Measurements from ENCODE around the gene PREX1. TPM values are rescaled to one million over a fixed set of nuclear protein-coding genes. Genes with fewer than 3 reads are reported as not detected.

The PREX1 gene
- total RNA-seq, 2 donors from 2014 or later, result 11.5 to 21.7 TPM

DNA sequence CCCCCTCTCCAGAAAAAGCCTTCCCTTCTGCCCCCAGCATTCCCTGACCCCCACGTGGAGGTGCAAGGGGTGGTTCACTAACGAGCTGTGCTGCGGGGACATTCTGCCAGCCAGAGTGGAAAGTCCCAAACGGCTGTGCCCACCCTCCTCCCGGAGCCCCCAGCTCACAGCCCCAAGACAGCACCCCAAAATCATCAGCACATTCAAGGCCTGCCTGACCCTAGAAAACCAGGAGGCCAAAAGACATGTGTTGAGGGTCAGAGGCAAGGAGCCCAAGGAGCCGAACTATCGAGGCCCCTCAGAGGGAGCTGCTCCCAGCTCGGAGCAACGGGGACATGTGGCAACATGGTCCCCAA is 197.9 kb downstream of the PREX1 start:
- no peaks in the 10 kb centered on the region for H3K4me1 ChIP-seq
- H3K9me3 ChIP-seq, result no peaks in the 10 kb centered on the region
- peaks cover 25% of the 10 kb centered on the region for H3K36me3 ChIP-seq
- DNase-seq (ENCODE audit: low spot score), result no peak
- no peaks in the 10 kb centered on the region for H3K27me3 ChIP-seq
- H3K4me3 ChIP-seq, result no peak overlapping the region
- H3K27ac ChIP-seq, result no peak overlapping the region
- TF ChIP-seq, protein P1, sequence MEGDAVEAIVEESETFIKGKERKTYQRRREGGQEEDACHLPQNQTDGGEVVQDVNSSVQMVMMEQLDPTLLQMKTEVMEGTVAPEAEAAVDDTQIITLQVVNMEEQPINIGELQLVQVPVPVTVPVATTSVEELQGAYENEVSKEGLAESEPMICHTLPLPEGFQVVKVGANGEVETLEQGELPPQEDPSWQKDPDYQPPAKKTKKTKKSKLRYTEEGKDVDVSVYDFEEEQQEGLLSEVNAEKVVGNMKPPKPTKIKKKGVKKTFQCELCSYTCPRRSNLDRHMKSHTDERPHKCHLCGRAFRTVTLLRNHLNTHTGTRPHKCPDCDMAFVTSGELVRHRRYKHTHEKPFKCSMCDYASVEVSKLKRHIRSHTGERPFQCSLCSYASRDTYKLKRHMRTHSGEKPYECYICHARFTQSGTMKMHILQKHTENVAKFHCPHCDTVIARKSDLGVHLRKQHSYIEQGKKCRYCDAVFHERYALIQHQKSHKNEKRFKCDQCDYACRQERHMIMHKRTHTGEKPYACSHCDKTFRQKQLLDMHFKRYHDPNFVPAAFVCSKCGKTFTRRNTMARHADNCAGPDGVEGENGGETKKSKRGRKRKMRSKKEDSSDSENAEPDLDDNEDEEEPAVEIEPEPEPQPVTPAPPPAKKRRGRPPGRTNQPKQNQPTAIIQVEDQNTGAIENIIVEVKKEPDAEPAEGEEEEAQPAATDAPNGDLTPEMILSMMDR (IDR thresholded peaks at IDR 0.05), result no peak

DNA sequence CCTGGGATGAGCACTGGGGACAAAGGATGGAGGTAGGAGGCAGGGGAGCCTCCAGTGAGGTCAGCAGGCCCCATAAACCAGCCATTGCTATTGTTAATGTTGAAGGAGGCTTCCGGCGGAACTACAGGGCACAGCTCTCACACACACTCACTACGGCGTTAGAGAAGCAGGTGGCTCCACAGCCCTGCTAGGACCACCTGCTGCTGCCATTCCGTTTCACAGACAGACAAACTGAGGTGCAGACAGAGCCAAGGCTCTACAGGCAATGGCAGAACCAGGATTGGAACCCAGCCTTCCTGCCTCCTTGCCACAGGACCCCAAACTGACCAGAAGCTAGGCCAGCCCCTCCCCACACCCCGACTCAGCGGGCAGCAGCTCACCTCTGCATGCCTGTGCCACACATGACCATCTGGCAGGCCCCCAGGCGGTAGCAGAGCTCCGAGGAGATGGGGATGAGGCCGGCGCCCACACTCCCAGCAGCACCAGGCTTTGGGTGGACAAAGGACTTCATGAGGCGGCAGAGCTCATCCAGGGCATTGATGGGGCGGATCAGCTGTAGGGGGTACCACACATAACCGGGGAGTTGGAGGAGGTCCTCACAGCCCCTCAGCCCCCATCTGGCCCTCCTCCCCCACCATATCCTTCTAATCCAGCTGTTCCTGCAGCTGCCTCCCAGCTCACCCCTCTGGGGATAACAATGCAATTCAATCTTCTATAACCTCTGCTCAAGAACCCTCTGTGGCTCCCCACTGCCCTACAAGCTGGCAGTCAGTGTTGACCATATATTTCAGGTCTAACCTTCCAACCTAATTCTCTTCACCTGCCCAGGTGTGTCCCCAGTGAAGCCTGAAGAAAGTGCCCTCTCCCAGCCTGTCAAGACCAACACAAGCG is 198.5 kb downstream of the PREX1 start:
- Histone ChIP-seq H3K36me3 (peaks cover 25% of the 10 kb centered on the region), H3K4me1 (no peaks in the 10 kb centered on the region), H3K27ac (no peak overlapping the region), H3K27me3 (no peaks in the 10 kb centered on the region), H3K9me3 (no peaks in the 10 kb centered on the region), H3K4me3 (no peak overlapping the region)
- TF ChIP-seq, protein P1 (IDR thresholded peaks at IDR 0.05), result no peak
- DNase-seq (ENCODE audit: low spot score), result no peak

DNA sequence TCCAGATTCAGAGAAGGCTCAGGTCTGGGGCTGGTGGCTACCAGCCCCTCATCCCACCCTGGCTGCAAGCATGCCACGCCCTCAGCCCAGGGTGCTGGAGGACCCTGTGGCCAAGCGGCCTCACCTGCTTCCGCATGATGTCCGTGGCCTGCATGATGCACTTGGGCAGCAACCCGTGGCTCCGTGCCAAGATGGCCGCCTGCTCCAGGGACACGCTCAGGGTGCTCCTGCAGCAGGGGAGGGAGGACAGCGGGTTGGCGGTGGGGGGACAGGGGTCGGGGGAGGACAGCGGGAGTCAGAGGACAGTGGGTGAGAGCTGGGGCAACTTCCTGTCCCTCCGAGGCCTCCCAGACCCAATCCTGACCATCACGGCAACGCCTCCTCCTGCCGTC is 200.1 kb downstream of the PREX1 start:
- Histone ChIP-seq H3K9me3 (no peaks in the 10 kb centered on the region), H3K4me1 (no peaks in the 10 kb centered on the region), H3K27ac (no peak overlapping the region), H3K36me3 (peaks cover 25% of the 10 kb centered on the region), H3K4me3 (no peak overlapping the region), H3K27me3 (no peaks in the 10 kb centered on the region)
- TF ChIP-seq, protein P1 (IDR thresholded peaks at IDR 0.05), result no peak
- DNase-seq (ENCODE audit: low spot score), result no peak

DNA sequence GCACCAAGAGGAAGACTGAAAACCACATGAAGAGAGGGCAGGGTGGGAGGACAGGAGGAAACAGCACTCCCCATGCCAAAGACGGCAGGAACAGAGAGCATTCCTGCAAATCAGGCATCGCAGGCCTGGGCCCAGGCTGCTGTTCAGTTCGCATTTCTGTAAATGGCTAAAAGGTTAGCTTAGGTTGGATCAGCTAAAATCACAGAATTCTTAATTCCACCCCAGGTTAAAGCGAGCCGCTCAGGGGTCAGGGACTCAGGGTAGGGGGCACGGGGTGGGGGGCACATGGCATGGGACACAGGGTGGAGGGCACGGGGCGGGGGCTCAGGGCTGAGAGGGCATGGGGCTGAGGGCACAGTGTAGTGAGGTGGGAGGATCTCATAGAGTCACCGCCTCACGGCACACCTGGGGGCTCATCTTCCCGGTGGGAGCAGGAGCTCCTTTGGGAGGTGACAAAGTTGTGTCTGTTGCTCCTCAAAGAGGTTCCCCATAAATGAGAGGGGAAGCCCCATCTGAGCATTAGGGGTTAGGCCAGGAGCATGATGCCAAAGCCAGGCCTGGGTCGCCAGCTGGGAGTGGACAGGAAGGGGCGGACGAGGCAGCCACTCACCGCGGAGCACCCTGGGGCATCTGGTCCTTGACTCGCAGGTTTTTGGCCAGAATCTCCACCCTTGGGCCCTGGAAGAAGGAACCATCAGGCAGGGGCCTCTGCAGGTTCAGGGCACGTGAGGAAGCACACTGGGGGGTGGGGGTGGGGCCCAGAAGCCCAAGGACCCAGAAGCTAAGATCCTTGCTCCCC is 200.7 kb downstream of the PREX1 start:
- DNase-seq (ENCODE audit: low spot score), result no peak
- TF ChIP-seq, protein P1 (IDR thresholded peaks at IDR 0.05), result no peak
- H3K9me3 ChIP-seq, result no peaks in the 10 kb centered on the region
- H3K27ac ChIP-seq, result no peak overlapping the region
- no peak overlapping the region for H3K4me3 ChIP-seq
- H3K27me3 ChIP-seq, result no peaks in the 10 kb centered on the region
- H3K4me1 ChIP-seq, result no peaks in the 10 kb centered on the region
- H3K36me3 ChIP-seq, result peaks cover 23% of the 10 kb centered on the region

DNA sequence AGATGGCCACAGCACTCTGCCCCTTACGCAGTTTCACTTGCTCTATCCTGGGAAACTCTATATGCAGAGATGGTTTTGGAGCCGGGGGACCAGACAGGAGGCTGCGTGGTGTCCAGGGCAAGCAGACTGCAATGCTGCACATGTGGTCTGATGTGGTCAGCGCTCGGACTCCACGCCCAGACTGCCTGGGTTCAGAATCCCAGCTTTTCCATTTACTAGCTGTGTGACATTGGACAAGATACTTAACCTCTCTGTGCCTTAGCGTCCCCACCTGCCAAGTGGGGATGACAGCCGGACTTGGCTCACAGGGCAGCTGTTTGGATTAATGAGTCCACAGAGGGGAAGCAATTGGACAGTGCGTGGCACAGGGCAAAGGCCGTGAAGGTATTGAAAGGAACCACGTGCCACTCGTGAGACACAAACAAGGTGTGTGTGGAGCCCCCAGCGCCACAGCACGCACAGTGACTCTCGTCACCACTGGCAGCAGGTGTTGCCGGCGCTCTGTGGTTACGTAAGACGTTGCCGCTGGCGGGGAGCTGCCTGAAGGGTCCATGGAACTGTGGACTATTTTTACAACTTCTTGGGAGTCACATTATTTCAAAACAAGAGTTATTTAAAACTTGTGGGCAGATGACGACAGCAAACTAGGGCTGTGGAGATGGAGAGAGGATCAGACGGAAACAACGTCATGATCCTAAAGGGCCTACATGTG is 201.4 kb downstream of the PREX1 start:
- no peak overlapping the region for H3K4me3 ChIP-seq
- H3K4me1 ChIP-seq, result peaks cover 0 to 2% of the 10 kb centered on the region in 2 donors
- no peak overlapping the region for H3K27ac ChIP-seq
- H3K9me3 ChIP-seq, result no peaks in the 10 kb centered on the region
- H3K36me3 ChIP-seq, result peaks cover 15% of the 10 kb centered on the region
- H3K27me3 ChIP-seq, result no peaks in the 10 kb centered on the region
- TF ChIP-seq, protein P1 (IDR thresholded peaks at IDR 0.05), result no peak
- DNase-seq (ENCODE audit: low spot score), result no peak
